Measurements from ENCODE around the gene CPNE9. TPM values are rescaled to one million over a fixed set of nuclear protein-coding genes. Genes with fewer than 3 reads are reported as not detected.
A peak's percentile ranks its signal among the peaks of the same experiment; 100 is the strongest.

The CPNE9 gene
- total RNA-seq, 4 donors from 2014 or later = 0.33 to 0.42 TPM; not detected in 2

DNA sequence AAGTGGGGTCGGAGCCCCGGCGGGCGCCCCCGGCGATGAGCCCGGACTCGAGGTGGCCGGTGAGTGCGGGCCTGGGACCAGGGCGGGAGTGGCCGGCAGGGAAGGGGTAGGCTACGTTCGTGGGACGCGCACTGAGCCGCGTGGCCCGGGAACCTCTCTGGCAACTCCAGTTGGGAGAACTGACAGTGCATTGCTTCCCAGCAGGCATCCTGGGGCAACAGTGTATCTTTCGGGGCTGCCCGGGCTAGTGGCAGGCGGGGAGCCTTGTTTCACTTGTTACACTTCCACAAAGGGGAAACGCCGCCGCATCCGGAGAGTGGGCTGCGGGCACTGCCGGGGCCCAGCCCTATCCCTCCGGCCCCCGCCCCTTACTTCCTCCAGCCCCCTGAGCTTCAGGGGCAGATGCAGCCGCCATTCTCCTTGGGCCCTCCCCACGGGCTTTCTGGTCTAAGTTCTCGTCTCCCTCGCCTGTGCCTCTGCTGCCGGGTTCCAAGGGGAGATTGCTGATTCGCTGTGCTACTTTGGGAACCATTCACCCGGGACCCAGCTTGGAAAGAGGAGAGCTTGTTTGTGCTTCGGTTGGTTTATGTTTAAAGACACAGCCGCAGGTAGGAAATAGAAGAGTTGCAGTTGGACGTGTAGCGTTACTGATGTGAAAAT, 28.6 kb downstream of the CPNE9 start:
- H3K27me3 ChIP-seq = no peaks in the 10 kb centered on the region
- no peaks in the 10 kb centered on the region for H3K9me3 ChIP-seq
- peak overlapping the region; percentile 89 to 98 (median 97) for H3K27ac ChIP-seq (replicated peaks in 1 of 4)
- peak overlapping the region; percentile 71 to 100 (median 90) for H3K4me3 ChIP-seq
- no peak for DNase-seq (ENCODE audit: extremely low spot score)
- TF ChIP-seq EP300 (IDR thresholded peaks at IDR 0.05) (no peak), POLR2AphosphoS5 (IDR thresholded peaks at IDR 0.05) (no peak), POLR2A (IDR thresholded peaks at IDR 0.05; ENCODE audit: low read depth) (no peak)
- TF ChIP-seq, protein P1, sequence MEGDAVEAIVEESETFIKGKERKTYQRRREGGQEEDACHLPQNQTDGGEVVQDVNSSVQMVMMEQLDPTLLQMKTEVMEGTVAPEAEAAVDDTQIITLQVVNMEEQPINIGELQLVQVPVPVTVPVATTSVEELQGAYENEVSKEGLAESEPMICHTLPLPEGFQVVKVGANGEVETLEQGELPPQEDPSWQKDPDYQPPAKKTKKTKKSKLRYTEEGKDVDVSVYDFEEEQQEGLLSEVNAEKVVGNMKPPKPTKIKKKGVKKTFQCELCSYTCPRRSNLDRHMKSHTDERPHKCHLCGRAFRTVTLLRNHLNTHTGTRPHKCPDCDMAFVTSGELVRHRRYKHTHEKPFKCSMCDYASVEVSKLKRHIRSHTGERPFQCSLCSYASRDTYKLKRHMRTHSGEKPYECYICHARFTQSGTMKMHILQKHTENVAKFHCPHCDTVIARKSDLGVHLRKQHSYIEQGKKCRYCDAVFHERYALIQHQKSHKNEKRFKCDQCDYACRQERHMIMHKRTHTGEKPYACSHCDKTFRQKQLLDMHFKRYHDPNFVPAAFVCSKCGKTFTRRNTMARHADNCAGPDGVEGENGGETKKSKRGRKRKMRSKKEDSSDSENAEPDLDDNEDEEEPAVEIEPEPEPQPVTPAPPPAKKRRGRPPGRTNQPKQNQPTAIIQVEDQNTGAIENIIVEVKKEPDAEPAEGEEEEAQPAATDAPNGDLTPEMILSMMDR (IDR thresholded peaks at IDR 0.05) = no peak
- intact Hi-C loops (cut with DNase I) = loop anchor here (2.0 kb wide), 1 partner anchor 17 kb away; the partner anchor contains the start of gene OGG1
- 2% methylated on average over 13 of the region's 41 CpGs for WGBS
- H3K36me3 ChIP-seq = peaks cover 18 to 36% (median 32%) of the 10 kb centered on the region in 4 donors
- peaks cover 20 to 60% (median 44%) of the 10 kb centered on the region in 4 donors for H3K4me1 ChIP-seq

DNA sequence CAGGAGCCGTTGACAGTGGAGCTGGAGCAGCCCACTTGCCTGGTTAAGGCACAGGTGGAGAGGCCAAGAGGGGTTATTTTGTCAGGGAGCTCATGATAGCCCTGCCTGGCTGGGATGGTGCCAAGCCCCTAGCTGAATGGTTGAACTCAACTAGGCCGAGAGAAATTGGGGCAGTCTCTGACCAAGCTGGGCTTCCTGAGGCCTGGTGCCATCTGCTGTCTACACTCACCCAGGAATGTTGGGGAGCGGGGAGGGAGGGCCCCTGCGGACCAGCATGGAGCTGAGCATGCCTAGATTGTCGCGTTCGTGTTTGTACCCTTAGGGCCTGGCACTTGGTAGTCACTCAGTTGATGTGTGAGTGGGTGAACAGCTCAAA, 29.1 kb downstream of the CPNE9 start:
- DNase-seq (ENCODE audit: extremely low spot score) = no peak
- Histone ChIP-seq H3K4me3 (peak overlapping the region; percentile 71 to 100 (median 90)), H3K4me1 (peaks cover 20 to 64% (median 46%) of the 10 kb centered on the region in 4 donors), H3K36me3 (peaks cover 24 to 41% (median 37%) of the 10 kb centered on the region in 4 donors), H3K9me3 (no peaks in the 10 kb centered on the region), H3K27ac (replicated peaks in 1 of 4) (peak overlapping the region in 3 of 4 donors; percentile 89 to 98 (median 97)), H3K27me3 (no peaks in the 10 kb centered on the region)
- no peak for TF ChIP-seq POLR2AphosphoS5 (IDR thresholded peaks at IDR 0.05)
- TF ChIP-seq, protein P1 (IDR thresholded peaks at IDR 0.05) = no peak
- no peak for TF ChIP-seq EP300 (IDR thresholded peaks at IDR 0.05)
- no peak for TF ChIP-seq POLR2A (IDR thresholded peaks at IDR 0.05; ENCODE audit: low read depth)
- intact Hi-C loops (cut with DNase I) = loop anchor here (2.0 kb wide), 1 partner anchor 16 kb away; the partner anchor contains the start of gene OGG1
- WGBS = 40% methylated on average over 6 of the region's 7 CpGs

DNA sequence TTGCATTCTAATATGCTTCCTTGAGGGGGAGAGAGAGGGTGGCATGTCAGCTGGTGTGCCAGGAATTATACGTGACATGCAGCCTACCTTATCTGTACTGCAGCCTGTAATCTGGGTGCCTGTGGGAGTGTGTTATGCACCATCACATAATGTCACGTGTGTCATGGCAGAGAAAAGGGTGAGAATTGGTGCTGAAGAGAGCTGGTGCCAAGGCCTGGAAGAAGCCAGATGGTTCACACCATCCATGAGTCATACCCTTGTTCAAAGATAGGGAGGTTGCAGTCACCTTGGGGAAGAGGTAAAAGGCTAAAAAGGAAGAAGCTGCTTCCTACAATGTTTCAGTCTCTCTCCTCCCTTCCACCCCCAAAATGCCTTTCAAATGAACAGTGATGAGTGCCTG, 33.2 kb downstream of the CPNE9 start:
- H3K36me3 ChIP-seq = peaks cover 63 to 82% (median 78%) of the 10 kb centered on the region in 4 donors
- intact Hi-C loops (cut with DNase I) = no loop called here

DNA sequence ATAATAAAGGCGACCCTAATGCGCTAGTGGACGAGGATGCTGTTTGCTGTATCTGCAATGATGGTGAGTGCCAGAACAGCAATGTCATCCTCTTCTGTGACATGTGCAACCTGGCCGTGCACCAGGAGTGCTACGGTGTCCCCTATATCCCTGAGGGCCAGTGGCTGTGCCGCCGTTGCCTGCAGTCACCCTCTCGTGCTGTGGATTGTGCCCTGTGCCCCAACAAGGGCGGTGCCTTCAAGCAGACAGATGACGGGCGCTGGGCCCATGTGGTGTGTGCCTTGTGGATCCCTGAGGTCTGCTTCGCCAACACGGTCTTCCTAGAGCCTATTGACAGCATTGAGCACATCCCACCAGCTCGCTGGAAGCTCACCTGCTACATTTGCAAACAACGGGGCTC, 35.5 kb downstream of the CPNE9 start:
- WGBS = 88% methylated on average over 10 of the region's 15 CpGs
- Histone ChIP-seq H3K4me3 (no peak overlapping the region), H3K9me3 (no peaks in the 10 kb centered on the region), H3K36me3 (peaks cover 86 to 100% (median 98%) of the 10 kb centered on the region in 4 donors), H3K27ac (replicated peaks in 1 of 4) (no peak overlapping the region), H3K27me3 (no peaks in the 10 kb centered on the region), H3K4me1 (peaks cover 0 to 28% (median 15%) of the 10 kb centered on the region in 4 donors)
- no peak for DNase-seq (ENCODE audit: extremely low spot score)
- intact Hi-C loops (cut with DNase I) = no loop called here
- TF ChIP-seq, protein P1 (IDR thresholded peaks at IDR 0.05) = no peak
- no peak for TF ChIP-seq POLR2A (IDR thresholded peaks at IDR 0.05; ENCODE audit: low read depth)

More for the DNA sequence above, 33.2 kb downstream of the CPNE9 start:
- WGBS = 63% methylated on average over 2 of the region's 2 CpGs
- Histone ChIP-seq H3K27me3 (no peaks in the 10 kb centered on the region), H3K4me1 (peaks cover 19 to 51% (median 34%) of the 10 kb centered on the region in 4 donors), H3K27ac (replicated peaks in 1 of 4) (no peak overlapping the region), H3K4me3 (no peak overlapping the region), H3K9me3 (no peaks in the 10 kb centered on the region)
- no peak for DNase-seq (ENCODE audit: extremely low spot score)
- TF ChIP-seq, protein P1 (IDR thresholded peaks at IDR 0.05) = no peak
- no peak for TF ChIP-seq POLR2A (IDR thresholded peaks at IDR 0.05; ENCODE audit: low read depth)
- no peak for TF ChIP-seq POLR2AphosphoS5 (IDR thresholded peaks at IDR 0.05)
- no peak for TF ChIP-seq EP300 (IDR thresholded peaks at IDR 0.05)
